Endothelial cell of umbilical vein (primary cell): ENCODE data around the gene GOLGA2.

Experiments used
- EZH2 ChIP-seq: IDR thresholded peaks from 2 replicates; pipeline ENCODE4 v1.6.1; 2012; ENCODE audit warnings: borderline replicate concordance, low read depth, mild to moderate bottlenecking, moderate library complexity, low read length, inconsistent platforms; ENCODE audit not compliant: severe bottlenecking
- FOS ChIP-seq: IDR thresholded peaks from 2 replicates; pipeline ENCODE4 v1.6.1; 2011; ENCODE audit warnings: mild to moderate bottlenecking, low read length, moderate library complexity, borderline replicate concordance; ENCODE audit not compliant: insufficient read depth
- JUN ChIP-seq: IDR thresholded peaks from 2 replicates; pipeline ENCODE4 v1.6.1; 2011; ENCODE audit warnings: borderline replicate concordance, low read depth; ENCODE audit not compliant: insufficient read length, insufficient read depth
- POLR2AphosphoS5 ChIP-seq: IDR thresholded peaks from 2 replicates; pipeline ENCODE4 v1.6.1; 2012; ENCODE audit warnings: low read depth, mild to moderate bottlenecking, control low read depth, low read length, moderate library complexity; ENCODE audit not compliant: insufficient read depth
- TF ChIP-seq, protein P1 (sequence below), 2 donors: IDR thresholded peaks; 1 replicate in 1 of 2; 2 replicates in 1 of 2; pipeline ENCODE4 v1.5.1; 2011; ENCODE audit warnings: low read length in 2 of 2, mild to moderate bottlenecking in 2 of 2, moderate library complexity in 2 of 2, control low read depth in 1 of 2, inconsistent platforms in 1 of 2, low read depth in 1 of 2; ENCODE audit not compliant: insufficient read depth in 1 of 2; ENCODE audit errors: extremely low read depth in 1 of 2
- TF ChIP-seq, protein P2 (sequence below): IDR thresholded peaks from 2 replicates; pipeline ENCODE4 v1.6.1; 2011; ENCODE audit not compliant: insufficient read depth, insufficient read length

DNA sequence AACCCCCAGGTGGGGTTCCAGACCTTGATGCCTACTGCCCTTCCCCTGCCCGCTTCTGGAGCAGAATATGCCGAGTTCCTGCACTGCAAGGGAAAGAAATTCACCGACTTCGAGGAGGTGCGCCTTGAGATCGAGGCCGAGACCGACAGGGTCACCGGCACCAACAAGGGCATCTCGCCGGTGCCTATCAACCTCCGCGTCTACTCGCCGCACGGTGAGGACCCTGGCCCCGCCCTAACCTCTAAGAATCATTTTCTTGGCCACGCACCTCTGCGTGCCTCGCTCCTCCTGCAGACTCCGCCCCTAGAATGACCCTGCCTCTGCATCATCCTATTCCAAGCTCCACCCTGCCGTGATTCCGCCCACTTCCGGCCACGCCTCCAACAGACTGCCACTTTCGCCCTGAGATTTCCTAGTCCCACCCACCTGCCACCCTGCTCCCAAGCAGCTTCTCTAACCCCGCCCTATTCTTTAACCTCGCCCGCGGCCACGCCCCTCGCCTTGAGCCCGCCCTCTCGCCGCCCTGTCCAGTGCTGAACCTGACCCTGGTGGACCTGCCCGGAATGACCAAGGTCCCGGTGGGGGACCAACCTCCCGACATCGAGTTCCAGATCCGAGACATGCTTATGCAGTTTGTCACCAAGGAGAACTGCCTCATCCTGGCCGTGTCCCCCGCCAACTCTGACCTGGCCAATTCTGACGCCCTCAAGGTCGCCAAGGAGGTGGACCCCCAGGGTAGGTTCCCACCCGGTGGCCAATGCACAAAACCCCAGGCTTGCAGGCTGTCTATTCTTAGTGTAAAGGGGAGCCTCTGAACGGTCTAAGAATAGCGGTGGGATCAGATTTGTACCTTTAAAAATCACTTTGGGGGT is 57.1 kb downstream of the GOLGA2 start:
- TF ChIP-seq FOS (no peak), POLR2AphosphoS5 (no peak), EZH2 (no peak), JUN (no peak)
- TF ChIP-seq, protein P1, sequence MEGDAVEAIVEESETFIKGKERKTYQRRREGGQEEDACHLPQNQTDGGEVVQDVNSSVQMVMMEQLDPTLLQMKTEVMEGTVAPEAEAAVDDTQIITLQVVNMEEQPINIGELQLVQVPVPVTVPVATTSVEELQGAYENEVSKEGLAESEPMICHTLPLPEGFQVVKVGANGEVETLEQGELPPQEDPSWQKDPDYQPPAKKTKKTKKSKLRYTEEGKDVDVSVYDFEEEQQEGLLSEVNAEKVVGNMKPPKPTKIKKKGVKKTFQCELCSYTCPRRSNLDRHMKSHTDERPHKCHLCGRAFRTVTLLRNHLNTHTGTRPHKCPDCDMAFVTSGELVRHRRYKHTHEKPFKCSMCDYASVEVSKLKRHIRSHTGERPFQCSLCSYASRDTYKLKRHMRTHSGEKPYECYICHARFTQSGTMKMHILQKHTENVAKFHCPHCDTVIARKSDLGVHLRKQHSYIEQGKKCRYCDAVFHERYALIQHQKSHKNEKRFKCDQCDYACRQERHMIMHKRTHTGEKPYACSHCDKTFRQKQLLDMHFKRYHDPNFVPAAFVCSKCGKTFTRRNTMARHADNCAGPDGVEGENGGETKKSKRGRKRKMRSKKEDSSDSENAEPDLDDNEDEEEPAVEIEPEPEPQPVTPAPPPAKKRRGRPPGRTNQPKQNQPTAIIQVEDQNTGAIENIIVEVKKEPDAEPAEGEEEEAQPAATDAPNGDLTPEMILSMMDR (IDR thresholded peaks at IDR 0.05; ENCODE audit: extremely low read depth in 1 of 2, insufficient read depth in 1 of 2, low read depth in 1 of 2, low read length in 2 of 2) = peak in 1 of 2 donors; percentile 1
- TF ChIP-seq, protein P2, sequence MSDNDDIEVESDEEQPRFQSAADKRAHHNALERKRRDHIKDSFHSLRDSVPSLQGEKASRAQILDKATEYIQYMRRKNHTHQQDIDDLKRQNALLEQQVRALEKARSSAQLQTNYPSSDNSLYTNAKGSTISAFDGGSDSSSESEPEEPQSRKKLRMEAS = no peak
